ENCODE results near the gene CREB5.

The CREB5 gene

DNA sequence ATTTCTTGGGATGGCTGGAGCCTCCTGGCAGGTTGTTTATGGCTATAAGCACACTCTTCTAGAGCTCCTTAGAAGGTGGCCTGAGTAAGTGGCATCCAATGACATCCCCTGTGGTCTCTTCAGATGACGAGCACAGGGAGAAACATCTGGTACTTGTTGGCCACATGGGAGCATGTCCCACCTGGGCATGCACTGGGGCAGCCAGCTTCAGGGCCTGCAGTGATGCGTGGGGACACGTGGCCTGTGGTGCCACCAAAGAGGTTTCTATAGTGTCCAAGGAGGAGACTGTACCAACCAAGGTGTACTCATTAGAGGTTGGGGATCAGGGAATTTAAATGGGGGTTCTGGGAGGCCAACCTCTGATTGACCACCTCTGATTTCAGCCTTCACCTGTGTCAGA, 420.4 kb downstream of the CREB5 start:
- DNase-seq: no peak
- in situ Hi-C loops (cut with MboI; ENCODE audit: low pct_unique_long_range_greater_than_20kb, low sequenced_read_pairs): no loop called here

DNA sequence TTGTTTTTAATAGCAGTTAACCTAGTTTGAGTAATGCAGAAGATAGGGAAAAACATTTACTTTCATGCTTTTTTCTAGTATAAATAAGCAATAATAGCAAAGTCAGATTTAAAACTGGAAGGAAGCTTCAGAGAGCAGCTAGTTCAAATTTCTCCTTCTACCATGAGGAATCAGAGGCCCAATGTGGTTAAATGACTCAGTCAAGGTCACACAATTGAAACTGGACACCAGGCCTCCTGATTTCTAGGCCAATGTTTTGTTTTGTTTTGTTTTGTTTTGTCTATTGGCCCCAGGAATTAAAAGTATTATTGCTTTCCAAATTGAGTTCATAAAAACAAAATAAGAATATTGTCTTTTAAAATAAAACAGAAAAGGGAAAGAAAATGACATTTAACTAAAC, 423.5 kb downstream of the CREB5 start:
- no peak for DNase-seq
- in situ Hi-C loops (cut with MboI; ENCODE audit: low pct_unique_long_range_greater_than_20kb, low sequenced_read_pairs): no loop called here

DNA sequence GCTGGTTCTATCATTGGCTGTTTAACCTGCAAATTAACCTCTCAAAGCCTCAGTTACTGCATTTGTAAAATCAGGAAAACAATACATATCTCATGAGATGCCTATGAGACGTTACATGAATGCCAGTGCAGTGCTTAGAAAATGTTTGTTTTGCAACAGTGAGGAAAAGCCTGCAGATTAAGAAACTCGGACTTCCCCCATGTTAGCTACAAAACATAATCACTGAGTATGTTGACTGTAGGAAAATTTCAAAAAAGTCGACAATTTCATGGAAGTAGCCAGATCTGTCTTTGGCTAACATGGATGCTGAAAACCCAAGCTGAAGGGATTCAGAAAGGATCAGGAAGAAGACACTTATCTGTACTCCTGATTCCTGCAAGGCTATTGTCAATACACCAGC, 424.4 kb downstream of the CREB5 start:
- DNase-seq: no peak
- in situ Hi-C loops (cut with MboI; ENCODE audit: low pct_unique_long_range_greater_than_20kb, low sequenced_read_pairs): no loop called here

DNA sequence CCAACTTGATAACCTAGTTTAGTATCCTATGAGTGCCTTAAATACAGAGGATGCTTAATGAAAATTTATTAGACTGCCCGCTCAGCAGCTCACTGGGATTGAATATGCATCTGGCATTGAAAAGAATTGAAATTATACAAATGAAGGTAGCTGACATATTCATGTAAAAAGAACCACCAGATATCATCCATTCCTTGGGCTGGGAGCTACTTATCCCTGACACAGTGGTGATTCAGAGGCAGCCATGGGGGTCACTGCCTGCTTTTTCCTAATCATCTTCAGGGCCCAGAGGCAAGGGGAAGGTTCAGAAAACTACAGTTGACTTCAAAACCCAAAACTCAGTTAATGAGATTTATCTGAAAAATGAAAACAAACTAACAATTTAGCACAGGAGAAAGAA, 424.9 kb downstream of the CREB5 start:
- no peak for DNase-seq
- in situ Hi-C loops (cut with MboI; ENCODE audit: low pct_unique_long_range_greater_than_20kb, low sequenced_read_pairs): no loop called here

DNA sequence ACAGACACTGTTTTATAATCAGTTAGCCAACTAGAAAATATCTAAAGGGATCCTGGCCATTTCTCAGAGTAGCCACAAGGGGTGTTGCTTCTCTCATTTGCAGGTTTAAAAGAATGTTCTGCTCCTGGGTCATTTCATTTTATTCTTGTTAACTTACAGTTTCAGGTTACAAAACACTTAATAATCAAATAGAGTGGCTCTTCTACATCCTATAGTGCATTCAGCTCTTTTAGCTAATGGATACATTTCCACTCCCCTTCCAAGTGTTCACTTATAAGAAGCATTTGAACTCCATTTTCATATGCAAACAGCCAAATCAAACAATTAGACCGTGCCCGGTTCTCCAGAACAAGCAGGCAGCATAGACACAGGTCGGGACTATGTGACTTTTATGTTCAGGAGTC, 428.3 kb downstream of the CREB5 start:
- in situ Hi-C loops (cut with MboI; ENCODE audit: low pct_unique_long_range_greater_than_20kb, low sequenced_read_pairs): no loop called here
- DNase-seq: no peak

DNA sequence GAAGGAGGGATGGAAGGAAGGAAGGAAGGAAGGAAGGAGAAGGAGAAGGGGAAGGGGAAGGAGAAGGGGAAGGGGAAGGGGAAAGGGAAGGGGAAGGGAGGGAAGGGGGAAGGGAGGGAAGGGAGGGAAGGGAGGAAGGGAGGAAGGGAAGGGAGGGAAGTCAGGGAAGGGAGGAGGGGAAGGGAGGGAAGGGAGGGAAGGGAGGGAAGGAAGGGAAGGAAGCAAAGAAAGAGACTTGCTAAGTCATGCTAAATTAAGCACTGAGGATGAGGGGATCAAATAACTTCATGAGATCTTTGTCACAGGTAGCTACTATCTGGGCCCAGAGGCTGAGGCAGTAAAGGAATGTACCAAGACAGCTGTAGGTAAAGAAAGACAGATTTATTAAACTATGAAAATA, 429.4 kb downstream of the CREB5 start:
- in situ Hi-C loops (cut with MboI; ENCODE audit: low pct_unique_long_range_greater_than_20kb, low sequenced_read_pairs): no loop called here

DNA sequence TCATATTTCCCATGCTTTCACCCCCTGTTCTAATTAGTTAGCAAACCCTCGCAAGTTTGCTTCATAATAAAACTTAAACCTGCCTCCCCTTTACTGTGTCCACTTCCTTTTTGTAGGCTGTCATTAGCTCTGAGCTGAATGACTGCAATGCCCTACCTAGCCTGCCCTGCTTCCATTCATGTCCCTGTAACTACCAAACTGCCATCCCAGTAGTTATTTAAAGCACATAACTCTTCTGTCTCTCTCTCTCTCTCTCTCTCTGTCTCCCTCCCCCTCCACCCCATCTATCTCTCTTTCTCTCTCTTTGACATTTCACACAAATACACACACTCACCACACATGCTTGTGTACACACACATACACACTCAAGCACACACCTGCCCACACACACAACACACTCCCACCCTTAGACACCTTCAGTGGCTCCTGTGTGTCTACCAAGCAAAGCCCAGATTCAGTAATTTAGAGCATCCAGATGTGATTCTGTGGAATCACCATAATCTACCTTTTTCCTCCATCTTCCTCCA, 430.5 kb downstream of the CREB5 start:
- DNase-seq: no peak
- in situ Hi-C loops (cut with MboI; ENCODE audit: low pct_unique_long_range_greater_than_20kb, low sequenced_read_pairs): no loop called here

More for the DNA sequence above, 429.4 kb downstream of the CREB5 start:
- DNase-seq: no peak

DNA sequence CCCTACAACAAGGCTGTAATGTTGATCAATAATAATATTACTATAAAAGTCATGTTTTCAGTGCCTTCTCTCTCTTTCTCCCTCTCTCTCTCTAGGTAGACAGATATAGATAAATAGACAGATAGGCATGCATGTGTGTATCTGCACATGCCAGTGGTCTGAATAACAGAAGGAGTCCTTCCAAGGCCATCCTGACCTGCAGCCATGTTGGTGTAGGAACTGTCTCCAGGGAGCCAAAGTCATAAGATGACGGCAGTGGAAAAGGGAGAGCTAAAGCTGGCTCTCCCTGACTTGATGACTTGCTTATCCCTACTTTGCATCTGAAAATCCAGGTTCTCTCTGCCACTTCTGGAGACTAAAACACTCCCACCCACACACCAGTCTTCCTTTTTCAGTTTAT, 432.8 kb downstream of the CREB5 start:
- DNase-seq: no peak
- in situ Hi-C loops (cut with MboI; ENCODE audit: low pct_unique_long_range_greater_than_20kb, low sequenced_read_pairs): no loop called here

DNA sequence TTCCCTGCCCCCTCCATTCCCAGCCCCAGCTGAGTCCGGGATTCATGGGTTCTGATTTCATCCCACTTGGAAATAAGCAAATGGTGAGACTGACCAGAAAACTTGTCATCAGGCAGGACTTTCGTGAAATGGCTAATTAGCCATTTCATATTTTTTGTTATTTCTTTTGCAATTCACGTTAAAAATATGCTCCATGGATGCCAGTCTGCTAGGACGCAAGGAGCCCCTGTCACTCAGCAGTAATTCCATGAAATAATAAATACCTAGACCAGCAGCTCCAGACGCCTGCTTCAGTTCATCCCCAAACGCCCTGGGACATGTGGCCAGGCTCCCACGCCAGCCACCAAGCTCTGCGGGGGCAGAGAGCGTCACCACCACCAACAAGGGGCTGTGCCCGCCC, 434.9 kb downstream of the CREB5 start:
- in situ Hi-C loops (cut with MboI; ENCODE audit: low pct_unique_long_range_greater_than_20kb, low sequenced_read_pairs): no loop called here
- DNase-seq: no peak

DNA sequence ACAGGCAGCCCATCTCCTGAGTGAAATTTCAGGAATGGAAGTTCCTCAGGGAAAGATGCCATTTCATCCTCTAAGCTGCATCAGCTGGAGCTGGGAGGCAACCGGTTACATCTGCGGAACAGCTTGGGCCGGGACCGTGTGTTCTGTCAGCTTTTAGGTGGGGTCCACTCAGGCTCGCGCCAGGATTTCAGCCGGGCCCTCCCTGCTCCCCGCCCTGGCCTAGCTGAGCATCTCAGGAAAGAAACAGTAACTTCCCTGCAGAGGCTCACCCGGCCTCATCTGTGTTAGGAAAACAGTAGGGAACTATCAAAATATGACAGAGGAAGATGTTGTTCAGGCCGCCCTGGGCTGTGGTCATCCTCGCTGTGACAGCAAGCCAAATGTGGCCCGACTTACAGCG, 435.4 kb downstream of the CREB5 start:
- in situ Hi-C loops (cut with MboI; ENCODE audit: low pct_unique_long_range_greater_than_20kb, low sequenced_read_pairs): no loop called here

DNA sequence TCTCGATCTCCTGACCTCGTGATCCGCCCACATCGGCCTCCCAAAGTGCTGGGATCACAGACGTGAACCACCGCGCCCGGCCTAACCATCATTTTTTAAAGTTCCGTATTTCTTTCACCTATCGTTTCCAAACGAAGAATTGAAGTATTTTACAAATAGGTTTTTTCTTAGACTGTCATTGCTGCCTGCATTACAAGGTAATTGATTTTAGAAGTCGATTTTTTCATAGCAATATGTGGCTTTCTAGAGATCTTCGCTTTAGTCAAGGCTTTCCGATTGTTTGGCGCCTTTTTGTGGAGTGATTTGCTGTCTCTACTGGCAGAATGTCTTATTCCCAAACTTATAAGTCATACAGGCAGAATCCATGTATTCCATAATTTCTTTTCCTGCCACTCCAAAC, 436.6 kb downstream of the CREB5 start:
- in situ Hi-C loops (cut with MboI; ENCODE audit: low pct_unique_long_range_greater_than_20kb, low sequenced_read_pairs): no loop called here
- no peak for DNase-seq

More for the DNA sequence above, 435.4 kb downstream of the CREB5 start:
- DNase-seq: no peak

DNA sequence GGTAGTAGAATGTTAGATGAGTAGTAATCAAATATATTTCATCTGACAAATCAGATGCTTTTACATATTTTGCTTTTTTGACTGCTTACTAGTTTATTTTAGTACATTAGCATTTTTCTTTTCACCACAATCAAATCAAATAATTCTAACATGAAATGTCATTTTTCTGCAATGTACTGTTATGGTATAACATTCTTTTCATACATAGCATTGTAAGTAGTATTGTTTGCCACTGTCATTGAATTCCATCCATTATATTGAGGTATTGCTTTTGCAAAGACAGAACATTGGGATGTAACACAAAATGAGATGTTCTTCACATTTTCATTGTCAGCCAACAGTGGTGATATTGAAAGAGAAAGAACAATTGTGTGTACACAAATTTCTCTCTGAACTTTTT, 438.4 kb downstream of the CREB5 start:
- in situ Hi-C loops (cut with MboI; ENCODE audit: low pct_unique_long_range_greater_than_20kb, low sequenced_read_pairs): loop anchor here (25.0 kb wide), 1 partner anchor 213 kb away; no protein-coding TSS in a partner anchor
- DNase-seq: no peak

DNA sequence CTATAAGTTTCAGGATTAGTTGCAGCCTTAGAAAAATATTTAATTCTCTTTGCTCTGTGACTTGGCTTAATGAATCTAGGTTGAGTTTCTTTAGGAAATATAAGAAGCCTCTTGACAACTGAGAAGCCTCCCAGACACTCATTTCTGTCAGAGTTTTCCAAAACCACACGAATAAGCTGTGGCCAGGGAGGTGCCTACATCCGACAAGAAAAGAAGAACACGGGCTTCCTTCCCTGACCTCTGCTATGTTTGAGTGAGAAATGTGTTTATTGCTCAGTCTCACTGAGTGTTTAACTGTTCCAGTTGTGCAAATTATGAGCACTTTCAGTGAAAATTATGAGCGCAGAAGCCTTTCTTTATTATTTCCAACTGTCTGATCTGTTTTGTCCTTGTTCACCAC, 440.8 kb downstream of the CREB5 start:
- DNase-seq: peak; percentile 18
- in situ Hi-C loops (cut with MboI; ENCODE audit: low pct_unique_long_range_greater_than_20kb, low sequenced_read_pairs): loop anchor here (25.0 kb wide), 1 partner anchor 216 kb away; no protein-coding TSS in a partner anchor

DNA sequence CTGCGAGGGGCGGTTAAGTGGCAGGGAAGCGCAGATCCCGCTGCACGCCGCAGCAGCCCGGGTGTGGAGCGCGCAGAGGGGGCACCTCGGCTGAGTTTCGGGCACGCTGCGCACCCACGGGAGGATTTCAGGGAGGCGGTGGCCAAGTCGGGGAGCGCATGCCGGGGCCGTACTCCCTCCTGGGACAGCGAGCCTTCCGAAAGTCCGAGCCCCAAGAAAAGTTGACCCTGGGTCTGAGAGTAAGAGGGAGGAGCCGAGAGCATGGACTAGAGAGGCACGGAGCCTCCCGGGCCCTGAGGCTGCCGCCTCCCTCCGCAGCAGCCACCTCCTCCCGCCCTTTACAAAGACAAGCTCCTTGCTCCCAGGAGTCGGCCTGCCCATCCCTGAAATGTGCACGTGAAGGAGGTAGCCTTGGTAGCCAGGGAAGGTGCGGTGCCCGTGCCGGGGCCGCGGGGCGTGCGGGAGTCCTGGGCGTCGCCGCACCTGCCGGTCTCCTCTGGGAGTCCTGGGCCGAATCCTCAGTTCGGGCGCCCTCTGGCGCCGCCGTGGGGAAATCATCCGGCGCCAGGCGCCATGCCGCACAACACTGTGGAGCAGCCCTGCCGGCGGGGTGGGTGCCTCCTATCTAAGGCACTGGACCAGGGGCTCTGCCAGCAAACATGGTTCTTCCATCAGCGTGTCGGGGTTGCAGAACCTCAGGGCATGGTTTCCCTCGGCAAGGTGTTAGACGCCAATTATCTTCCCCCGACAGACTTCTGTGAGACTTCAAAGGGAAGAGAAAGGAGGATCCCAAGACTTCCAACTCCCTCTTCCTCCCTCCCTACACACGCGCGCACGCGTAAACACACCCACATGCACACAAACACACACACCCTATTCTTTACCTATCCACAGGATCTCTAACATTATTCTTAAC, 441.8 kb downstream of the CREB5 start:
- peak; percentile 83 for DNase-seq
- in situ Hi-C loops (cut with MboI; ENCODE audit: low pct_unique_long_range_greater_than_20kb, low sequenced_read_pairs): loop anchor here (25.0 kb wide), 1 partner anchor 217 kb away; no protein-coding TSS in a partner anchor

DNA sequence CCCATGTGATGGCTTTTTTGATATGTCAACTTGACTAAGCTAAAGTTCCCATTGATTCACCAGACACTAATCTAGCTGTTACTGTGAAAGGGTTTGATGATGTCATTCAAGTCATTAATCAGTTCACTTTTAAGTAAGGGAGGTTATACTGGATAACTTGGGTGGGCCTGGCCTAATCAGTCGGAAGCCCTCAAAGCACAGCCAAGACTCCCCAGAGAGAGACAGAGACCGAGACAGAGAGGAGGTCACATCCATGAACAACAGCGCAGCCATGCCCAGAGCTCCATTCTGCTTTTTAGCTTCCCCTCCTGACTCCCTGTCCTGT, 442.4 kb downstream of the CREB5 start:
- DNase-seq: no peak
- in situ Hi-C loops (cut with MboI; ENCODE audit: low pct_unique_long_range_greater_than_20kb, low sequenced_read_pairs): loop anchor here (25.0 kb wide), 1 partner anchor 217 kb away; no protein-coding TSS in a partner anchor

DNA sequence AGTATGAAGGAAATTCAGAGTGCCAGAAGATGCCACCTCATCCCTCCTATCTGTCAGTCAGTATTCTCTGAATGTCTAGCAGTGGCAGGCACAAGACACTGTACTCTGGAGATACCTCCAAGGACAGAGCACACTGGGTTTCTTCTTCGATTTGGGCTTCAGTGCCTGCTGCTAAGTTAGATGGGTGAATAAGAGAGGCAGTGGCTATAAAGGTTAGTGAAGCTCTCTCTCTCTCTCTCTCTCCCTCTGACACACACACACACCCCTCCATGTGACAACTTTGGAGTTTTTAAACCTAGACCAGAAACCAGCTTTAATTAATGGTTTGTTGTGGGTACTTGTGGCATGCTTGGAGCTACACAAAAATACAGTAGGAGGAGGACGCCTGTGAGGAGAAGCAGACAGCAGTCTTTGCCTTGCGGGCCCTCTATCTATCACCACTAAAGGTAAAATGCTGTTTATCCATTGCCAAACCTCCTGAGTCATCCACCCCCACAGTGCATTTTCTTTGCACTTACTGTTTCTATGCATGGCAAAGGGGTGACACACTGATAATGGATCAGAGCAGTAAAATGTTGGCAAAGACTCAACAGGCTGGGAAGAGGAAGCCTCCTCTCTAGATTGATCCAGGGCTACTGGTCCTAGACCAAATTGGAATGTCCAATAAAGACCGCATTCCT, 443.4 kb downstream of the CREB5 start:
- in situ Hi-C loops (cut with MboI; ENCODE audit: low pct_unique_long_range_greater_than_20kb, low sequenced_read_pairs): loop anchor here (25.0 kb wide), 1 partner anchor 218 kb away; no protein-coding TSS in a partner anchor
- DNase-seq: no peak

DNA sequence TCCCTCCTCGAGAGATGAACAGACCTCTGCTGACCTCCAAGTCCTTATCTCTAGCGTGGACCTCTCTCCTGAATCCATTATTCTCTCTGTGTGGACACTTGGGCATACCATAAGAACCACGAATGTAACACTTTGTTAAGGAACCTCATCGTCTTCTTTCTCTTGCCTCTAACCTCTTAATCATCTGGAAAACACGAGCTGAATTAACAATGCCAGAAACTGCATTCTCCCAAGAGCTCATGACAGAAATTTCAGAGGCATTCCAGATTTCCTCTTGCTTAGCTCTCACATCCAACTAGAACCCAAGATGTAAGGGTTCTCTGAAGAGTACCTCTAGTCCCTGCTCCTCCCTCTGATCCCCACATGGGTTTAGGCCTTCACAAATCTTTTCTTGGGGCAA, 444.3 kb downstream of the CREB5 start:
- in situ Hi-C loops (cut with MboI; ENCODE audit: low pct_unique_long_range_greater_than_20kb, low sequenced_read_pairs): loop anchor here (25.0 kb wide), 1 partner anchor 219 kb away; no protein-coding TSS in a partner anchor
- no peak for DNase-seq

DNA sequence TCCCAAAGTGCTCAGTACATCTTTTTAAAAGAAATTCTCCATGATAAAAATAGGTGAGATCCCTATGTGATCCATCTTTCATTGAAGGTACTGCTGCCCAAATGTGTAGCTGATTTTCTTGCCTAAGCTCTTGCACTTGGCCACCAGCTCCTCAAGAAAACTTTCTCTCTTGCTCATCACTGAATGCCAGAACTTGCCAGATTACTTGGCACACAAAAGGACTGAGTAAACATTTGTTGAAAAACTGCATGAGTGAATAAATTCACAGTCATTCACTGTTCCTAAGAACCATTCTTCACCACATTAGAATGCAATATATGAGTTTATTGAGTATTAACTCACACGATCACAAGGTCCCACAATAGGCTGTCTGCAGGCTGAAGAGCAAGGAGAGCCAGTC, 445.9 kb downstream of the CREB5 start:
- no peak for DNase-seq
- in situ Hi-C loops (cut with MboI; ENCODE audit: low pct_unique_long_range_greater_than_20kb, low sequenced_read_pairs): loop anchor here (25.0 kb wide), 1 partner anchor 221 kb away; no protein-coding TSS in a partner anchor

DNA sequence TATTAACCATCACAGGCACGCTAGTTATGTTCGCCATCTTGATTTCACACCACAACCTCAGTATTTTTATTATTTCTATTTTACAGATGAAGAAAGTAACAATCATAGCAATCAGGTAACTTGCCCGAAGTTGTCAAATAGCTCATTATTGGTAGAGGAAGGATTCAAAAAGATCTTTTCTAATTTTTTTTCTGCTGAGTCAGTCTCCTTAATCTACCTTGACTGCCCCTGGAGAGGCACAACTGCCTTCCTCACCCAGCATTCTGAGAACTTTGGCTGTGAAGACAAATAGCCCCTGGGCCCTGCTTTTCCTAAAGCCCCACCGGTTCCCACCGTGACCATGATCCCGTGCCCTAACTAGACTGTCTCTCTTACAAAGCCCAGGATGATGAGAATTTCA, 446.6 kb downstream of the CREB5 start:
- DNase-seq: no peak
- in situ Hi-C loops (cut with MboI; ENCODE audit: low pct_unique_long_range_greater_than_20kb, low sequenced_read_pairs): loop anchor here (25.0 kb wide), 1 partner anchor 222 kb away; no protein-coding TSS in a partner anchor

DNA sequence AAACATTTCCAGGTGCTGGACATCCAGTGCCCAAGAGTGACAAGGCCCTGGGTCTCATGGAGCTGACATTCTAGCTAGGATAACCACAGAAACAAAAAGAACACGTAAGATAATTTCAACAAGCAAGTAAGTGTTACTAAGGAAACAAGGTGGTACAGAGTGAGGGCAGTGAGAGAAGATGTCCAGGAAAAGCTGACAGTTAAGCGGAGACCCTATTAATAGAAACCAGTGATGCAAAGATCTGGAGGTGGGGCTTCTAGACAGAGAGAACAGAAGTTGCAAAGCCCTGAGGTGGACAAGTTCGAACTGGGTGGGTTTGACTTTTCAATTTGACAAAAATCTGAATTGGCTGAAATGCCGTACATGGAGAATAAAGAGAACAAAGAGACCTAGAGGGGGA, 449.5 kb downstream of the CREB5 start:
- no peak for DNase-seq

More for the DNA sequence above, 449.5 kb downstream of the CREB5 start:
- in situ Hi-C loops (cut with MboI; ENCODE audit: low pct_unique_long_range_greater_than_20kb, low sequenced_read_pairs): loop anchor here (25.0 kb wide), 1 partner anchor 225 kb away; no protein-coding TSS in a partner anchor
